T-helper 1 cell treated with Interleukin-12 subunit alpha and Interleukin-12 subunit beta and Interleukin-4 antibody, amounts not matched to agents 30 ng/mL and 1 ng/mL, for 36 hours (primary cell): ENCODE data around the gene ZNF785. TPM values are rescaled to one million over a fixed set of nuclear protein-coding genes. Genes with fewer than 3 reads are reported as not detected.
"Not testable (repeated sequence)": the region's sequence is repeated elsewhere in the genome, so short reads cannot be mapped to it uniquely, and the experiment has no call there.

Experiments
- intact Hi-C: fragments of 100-400 bp; cut with micrococcal nuclease; formaldehyde crosslinking; loops from one replicate; pipeline ENCODE4 v1.15.1; 2024
- total RNA-seq: library from RNA; stranded (reverse); gene quantifications from 2 replicates; pipeline ENCODE4 v1.2.3, GENCODE V29; 2022

ZNF785 gene
- total RNA-seq, 1 donor from 2014 or later: 22.4 TPM

- intact Hi-C loops: no loop called here
Measured at GRCh38 chr16:30603945-30604315, 18.4 kb upstream of the ZNF785 start.

DNA sequence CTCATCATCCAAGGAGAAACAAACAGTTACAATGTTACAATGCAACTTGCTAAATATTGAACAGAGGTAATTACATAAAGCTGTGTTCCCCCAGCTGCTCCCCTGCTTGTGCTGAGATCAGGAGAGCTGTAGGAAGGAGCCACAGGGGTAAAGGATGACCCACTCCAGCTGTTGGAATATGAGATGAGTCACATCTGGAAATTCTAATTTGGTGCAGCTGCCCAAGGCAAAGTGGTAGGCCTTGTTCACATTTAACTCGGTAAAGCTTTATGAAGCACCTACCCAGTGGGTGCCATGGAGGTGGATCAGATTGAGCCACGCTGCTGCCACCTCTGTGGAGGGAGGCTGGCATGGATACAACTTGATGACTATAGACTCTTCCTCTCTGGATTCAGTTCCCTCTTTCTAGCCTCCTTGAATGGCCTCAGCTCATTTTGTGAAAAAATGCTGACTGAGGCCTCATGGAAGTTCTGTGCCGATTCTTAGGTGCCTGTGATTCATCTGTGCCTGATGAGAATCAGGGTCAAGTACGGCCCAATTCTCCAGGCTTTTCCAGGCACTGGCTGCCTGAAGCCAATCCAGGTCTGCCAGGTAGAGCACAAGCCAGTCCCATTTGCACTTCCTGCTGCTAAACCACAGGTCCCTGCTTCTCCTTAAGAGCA is 17.2 kb upstream of the ZNF785 start:
- intact Hi-C loops: no loop called here

- intact Hi-C loops: no loop called here
Measured at GRCh38 chr16:30601966-30602365, 16.5 kb upstream of the ZNF785 start.

DNA sequence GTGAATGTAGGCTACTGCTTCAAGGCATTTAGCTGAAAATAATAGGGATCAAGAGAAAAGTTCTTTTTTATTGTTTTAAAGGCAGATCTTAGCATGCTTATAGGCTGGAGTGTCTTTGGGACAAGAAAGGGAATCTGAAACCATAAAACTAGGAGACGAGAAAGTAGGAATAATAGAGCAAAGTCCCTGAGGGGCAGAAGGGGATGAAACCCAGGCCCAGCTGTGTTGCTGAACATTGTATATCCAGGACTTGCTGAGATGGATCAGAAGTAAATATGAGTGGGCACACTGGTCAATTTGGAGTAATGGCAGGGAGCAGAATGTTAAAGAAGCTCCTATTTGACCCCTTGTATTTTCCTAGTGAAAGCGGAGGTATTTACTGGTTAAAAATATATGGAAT is 15.4 kb upstream of the ZNF785 start:
- intact Hi-C loops: no loop called here

- intact Hi-C loops: no loop called here
Measured at GRCh38 chr16:30600215-30600614, 14.7 kb upstream of the ZNF785 start.

GRCh38 chr16:30592871-30593270 is 7.4 kb upstream of the ZNF785 start:
- intact Hi-C loops: no loop called here

DNA sequence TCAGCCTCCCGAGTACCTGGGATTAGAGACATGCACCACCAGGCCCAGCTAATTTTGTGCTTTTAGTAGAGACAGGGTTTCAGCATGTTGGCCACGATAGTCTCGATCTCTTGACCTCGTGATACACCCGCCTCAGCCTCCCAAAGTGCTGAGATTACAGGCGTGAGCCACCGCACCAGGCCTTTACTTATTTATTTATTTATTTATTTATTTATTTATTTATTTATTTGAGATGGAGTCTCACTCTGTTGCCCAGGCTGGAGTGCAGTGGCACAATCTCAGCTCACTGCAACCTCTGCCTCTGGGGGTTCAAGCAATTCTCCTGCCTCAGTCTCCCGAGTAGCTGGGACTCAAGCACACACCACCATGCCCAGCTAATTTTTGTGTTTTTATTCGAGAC is 5.4 kb upstream of the ZNF785 start:
- intact Hi-C loops: not testable (repeated sequence)

- intact Hi-C loops: loop anchor here (5.0 kb wide), 1 partner anchor 108 kb away; the partner anchor contains the start of gene SRCAP
Measured at GRCh38 chr16:30589582-30589981, 4.1 kb upstream of the ZNF785 start.

DNA sequence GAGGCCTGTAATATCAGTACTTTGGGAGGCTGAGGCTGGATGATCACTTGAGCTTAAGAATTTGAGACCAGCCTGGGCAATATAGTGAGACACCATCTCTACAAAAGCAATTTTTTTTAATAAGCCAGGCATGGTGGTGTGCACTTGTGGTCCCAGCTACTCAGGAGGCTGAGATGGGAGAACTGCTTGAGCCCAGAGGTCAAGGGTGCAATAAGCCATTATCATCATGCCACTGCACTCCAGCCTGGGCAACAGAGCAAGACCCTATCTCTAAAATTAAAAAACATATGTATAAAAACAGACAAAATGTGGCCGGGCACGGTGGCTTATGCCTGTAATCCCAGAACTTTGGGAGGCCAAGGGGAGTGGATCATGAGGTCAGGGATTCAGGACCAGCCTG is 3.2 kb upstream of the ZNF785 start:
- intact Hi-C loops: loop anchor here (5.0 kb wide), 1 partner anchor 109 kb away; the partner anchor contains the start of gene SRCAP

DNA sequence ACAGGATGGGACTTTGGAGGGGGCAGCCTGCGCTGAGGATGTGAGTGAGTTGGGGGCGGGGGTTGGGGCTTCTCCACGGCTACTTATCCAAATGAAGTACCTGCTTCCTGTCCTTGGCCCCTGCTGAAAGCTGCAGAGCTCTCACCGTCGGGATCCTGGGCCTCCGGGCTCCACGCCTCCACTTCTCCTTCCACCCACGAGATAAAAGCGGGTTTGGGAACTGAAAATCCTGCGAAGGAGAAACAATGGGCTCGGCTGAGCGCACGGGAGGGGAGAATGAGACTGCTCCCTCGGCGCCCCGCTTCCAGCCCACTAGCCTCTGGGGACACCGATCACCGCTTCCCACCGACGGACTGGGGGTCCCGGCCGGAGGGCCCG is 486 bp downstream of the ZNF785 start:
- intact Hi-C loops: loop anchor here (1.0 to 5.0 kb wide), 11 partner anchors 13 to 155 kb away; partner anchors contain the start of genes DCTPP1, PRR14, SRCAP and ZNF689

DNA sequence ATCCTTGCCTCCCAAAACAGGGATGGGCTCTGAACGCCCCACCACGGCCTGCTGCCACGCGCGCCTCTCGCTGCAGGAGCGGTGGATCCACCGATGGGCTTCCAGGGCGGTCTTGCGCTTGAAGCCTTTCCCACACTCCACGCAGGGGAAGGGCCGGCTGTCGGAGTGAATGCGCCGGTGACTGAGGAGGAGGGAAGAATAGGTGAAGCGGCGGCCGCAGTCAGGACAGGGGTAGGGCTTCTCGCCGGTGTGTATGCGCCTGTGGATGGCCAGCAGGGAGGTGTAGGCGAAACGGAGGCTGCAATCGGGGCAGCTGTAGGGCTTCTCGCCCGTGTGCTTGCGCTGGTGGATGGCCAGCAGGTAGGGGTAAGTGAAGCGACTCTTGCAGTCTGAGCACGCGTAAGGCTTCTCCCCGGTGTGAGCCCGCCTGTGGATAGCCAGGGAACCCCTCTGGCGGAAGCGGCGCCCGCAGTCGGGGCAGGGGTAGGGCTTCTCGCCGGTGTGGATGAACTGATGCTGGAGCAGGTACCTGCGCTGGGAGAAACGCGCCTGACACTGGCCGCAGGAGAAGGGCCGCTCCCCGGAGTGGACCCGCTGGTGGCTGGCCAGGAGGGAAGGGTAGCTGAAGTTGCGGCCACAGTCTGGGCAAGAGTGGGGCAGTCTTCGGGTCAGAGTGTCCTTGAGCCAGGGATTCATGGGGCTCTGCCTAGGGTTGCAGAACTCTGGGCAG is 2.7 kb downstream of the ZNF785 start:
- intact Hi-C loops: no loop called here

- intact Hi-C loops: no loop called here
Measured at GRCh38 chr16:30581457-30581856, 4.0 kb downstream of the ZNF785 start.

DNA sequence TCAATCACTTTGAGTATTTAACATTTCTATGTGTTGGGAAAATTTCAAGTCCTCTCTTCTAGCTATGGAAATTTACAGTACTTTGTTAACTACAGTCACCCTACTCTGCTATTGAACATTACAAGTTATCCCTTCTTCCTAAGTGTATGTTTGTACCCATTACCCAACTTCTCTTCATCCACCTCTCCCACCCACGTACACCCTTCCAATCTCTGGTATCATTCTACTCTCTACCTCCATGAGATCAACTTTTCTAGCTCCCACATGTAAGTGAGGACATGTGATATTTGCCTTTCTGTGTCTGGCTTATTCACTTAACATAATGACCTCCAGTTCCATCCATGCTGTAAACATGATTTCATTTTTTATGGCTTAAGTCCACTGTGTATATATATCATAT is 10.8 kb downstream of the ZNF785 start:
- intact Hi-C loops: no loop called here

DNA sequence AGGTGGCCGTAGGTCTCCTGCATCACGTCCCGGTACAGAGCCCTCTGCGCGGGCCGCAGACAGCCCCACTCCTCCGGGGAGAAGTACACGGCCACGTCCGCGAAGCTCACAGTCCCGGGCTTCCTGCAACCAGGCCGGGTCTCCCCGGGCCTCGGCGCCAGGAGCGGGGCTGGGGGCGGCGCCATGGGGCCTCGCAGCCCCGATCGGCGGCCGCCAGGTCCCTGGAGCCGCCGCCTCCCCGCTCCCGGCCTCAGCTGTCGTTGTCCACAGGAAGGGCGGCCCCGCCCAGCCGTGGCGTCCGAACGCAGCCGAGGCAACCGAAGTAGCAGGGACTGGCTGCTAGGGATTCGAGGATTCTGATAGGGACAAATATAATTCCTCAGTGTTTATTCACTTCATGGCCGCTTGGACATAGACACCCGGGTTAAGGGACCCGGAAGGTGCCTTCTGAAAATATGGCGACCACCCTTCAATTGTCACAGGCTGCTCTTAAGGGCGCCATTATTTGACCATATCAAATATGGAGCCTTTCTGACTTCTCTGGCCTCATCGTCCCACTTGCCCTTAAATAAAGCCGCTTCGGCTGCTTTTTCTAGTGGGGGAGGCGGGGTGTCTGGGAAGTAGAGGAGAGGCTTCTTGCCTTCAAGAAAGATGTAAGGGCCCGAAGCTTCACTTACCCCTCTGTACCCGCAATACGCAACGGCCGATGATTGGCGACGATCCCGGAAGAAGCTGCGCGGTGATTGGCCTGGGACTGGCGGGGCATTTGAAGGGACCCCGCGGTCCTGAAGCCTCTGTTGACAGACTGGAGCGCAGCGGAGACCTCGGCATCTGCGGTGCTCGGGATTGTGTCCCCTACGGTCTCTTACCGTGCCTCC is 13.8 kb downstream of the ZNF785 start, which contains the start of gene ZNF688:
Gene ZNF688 (minus strand): TSS at position 270 of the 878 bp plus-strand sequence. CDS start 85 bp downstream, at position 185.
- intact Hi-C loops: loop anchor here (1.0 to 2.0 kb wide), 11 partner anchors 13 to 576 kb away; partner anchors contain the start of genes FBRS, HIRIP3, PRR14 and TBC1D10B

GRCh38 chr16:30570636-30571444 is 14.7 kb downstream of the ZNF785 start:
- intact Hi-C loops: no loop called here

DNA sequence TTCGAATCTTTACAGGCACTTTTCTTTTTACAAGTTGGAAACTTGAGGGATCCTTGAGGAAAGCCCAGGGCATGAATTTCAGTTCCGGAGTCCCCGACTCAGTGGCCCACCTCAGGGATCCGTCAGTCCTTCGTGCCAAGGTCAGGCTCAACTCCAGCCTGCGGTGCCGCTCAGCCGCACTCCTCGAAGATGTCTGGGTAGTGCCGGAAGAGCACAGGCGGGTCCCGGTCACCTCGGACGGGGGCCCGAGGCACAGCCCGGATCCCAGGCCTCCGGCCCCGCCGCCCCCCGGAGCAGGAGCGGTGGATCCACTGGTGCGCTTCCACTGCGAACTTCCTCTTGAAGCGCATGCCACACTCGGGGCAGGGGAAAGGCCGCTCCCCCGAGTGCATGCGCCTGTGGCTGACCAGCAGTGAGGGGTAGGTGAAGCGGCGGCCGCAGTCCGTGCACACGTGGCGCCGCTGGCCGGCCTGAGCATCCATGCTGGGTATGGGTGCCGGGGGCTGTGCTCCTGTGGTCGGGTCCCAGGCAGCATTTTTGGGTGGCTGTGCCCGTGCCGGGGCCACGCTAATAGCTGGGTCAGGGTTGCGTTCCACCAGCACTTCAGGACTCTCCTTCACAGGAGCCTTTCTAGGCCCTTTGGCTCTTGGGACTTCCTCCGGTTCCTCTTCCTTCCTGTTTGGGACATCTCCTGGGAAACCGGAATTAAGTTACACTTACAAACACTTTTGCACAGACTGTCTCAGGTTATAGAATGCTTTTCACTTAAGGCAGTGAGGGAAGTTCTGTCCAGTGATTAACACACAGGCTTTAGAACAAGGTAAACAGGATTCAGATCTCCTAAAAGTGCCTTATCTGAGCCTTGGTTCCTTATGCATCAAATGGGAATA is 15.5 kb downstream of the ZNF785 start:
- intact Hi-C loops: no loop called here

DNA sequence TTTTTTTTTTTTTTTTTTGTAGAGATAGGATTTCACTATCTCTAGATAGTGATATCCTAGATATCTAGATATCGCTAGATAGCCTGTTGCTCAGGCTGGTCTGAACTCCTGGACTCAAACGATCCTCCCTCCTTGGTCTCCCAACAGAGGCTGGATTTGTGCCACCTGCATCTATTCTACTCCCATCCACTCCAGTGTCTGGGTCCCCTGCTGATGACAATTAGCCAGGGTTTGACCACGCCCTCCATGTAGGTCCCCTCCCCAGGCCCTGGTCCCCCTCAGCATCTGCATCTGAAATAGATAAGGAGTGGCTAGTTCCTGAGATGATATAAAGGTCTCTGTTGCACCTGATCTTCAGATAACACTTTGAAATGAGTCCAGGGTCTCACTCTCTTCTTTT is 16.2 kb downstream of the ZNF785 start:
- intact Hi-C loops: no loop called here

DNA sequence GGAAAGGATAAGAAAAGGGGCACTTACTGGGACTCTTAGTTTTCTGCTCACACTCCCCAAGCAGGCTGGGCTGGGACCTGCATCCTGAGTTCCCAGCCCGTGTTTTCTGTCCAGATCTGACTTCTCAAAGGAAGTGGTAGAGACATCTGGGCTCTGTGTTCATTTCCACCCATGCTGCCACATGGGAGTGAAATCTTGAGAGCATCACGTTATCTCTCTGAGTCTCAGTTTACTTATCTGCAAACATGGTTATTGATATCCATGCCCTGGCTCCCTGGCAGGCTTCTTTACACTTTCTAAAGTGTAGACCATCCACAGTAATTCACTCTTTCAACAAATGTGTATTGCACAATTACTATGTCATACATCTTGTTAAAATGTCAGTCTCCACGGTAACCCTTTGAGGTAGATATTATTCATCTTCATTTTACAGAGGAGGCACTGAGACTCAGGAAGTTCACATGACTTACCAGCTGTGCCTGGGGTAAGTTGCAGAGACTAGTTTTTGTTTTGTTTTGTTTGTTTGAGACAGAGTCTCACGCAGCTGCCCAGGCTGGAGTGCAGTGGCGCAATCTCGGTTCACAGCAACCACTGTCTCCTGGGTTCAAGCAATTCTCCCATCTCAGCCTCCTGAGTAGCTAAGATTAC is 17.4 kb downstream of the ZNF785 start:
- intact Hi-C loops: loop anchor here (1.0 kb wide), 3 partner anchors 10 to 138 kb away; partner anchors contain the start of genes DCTPP1 and ZNF764
